GM23338 (cell line): ENCODE data around the gene ADRB2. TPM values are rescaled to one million over a fixed set of nuclear protein-coding genes. Genes with fewer than 3 reads are reported as not detected.

Source experiments
- ATAC-seq: fragments of 200-7000 bp; cut with Tn5 transposase; 3 replicates; pipeline ENCODE4 v1.9.1; 2020
- DNase-seq: peaks from one replicate; pipeline ENCODE4 v3.0.0-alpha.2; 2015; ENCODE audit warnings: low spot score
- H2AFZ ChIP-seq: fragments of 200-600 bp; sonication (generic); 2 replicates; pipeline ENCODE4 v1.8.0; 2016; ENCODE audit warnings: antibody characterized with exemption, mild to moderate bottlenecking, moderate library complexity
- H3F3A ChIP-seq: fragments of 200-600 bp; sonication (generic); replicated peaks from 2 replicates; pipeline ENCODE4 v1.8.0; 2017; ENCODE audit warnings: antibody characterized with exemption, mixed run types, low read depth
- H3K27ac ChIP-seq: fragments of 200-600 bp; sonication (generic); 2 replicates; pipeline ENCODE4 v1.6.1; 2016; ENCODE audit warnings: low read depth
- H3K27me3 ChIP-seq: fragments of 200-600 bp; sonication (generic); 2 replicates; pipeline ENCODE4 v1.8.0; 2016; ENCODE audit warnings: mild to moderate bottlenecking, mixed run types, moderate library complexity; ENCODE audit not compliant: insufficient read depth
- H3K36me3 ChIP-seq: fragments of 200-600 bp; sonication (generic); 2 replicates; pipeline ENCODE4 v1.8.0; 2016; ENCODE audit warnings: mild to moderate bottlenecking; ENCODE audit not compliant: insufficient read depth
- H3K4me1 ChIP-seq: fragments of 200-600 bp; sonication (generic); 2 replicates; pipeline ENCODE4 v1.8.0; 2016; ENCODE audit warnings: mild to moderate bottlenecking, moderate library complexity; ENCODE audit not compliant: insufficient read depth
- H3K4me2 ChIP-seq: fragments of 200-600 bp; sonication (generic); 2 replicates; pipeline ENCODE4 v1.7.1; 2017; ENCODE audit warnings: mixed run types
- H3K4me3 ChIP-seq: fragments of 200-600 bp; sonication (generic); 2 replicates; pipeline ENCODE4 v1.6.1; 2016; ENCODE audit warnings: mixed run types
- H3K79me2 ChIP-seq: fragments of 200-600 bp; sonication (generic); replicated peaks from 2 replicates; pipeline ENCODE4 v1.8.0; 2017; ENCODE audit warnings: mild to moderate bottlenecking; ENCODE audit not compliant: insufficient read depth
- H3K9me2 ChIP-seq: fragments of 200-600 bp; sonication (generic); 2 replicates; pipeline ENCODE4 v1.8.0; 2017; ENCODE audit not compliant: insufficient read depth
- H4K20me1 ChIP-seq: fragments of 200-600 bp; sonication (generic); replicated peaks from 2 replicates; pipeline ENCODE4 v1.8.0; 2017; ENCODE audit warnings: mild to moderate bottlenecking; ENCODE audit not compliant: insufficient read depth
- H3K27ac Mint-ChIP-seq: 2 replicates; pipeline ENCODE4 v1.8.0; 2020; ENCODE audit warnings: inconsistent platforms, mild to moderate bottlenecking, moderate library complexity, mixed read lengths
- H3K27me3 Mint-ChIP-seq: 3 replicates; pipeline ENCODE4 v1.8.0; 2022; ENCODE audit warnings: low read depth, mild to moderate bottlenecking, moderate library complexity, mixed read lengths, inconsistent platforms; ENCODE audit not compliant: insufficient read depth, poor library complexity
- H3K36me3 Mint-ChIP-seq: 3 replicates; pipeline ENCODE4 v1.8.0; 2021; ENCODE audit warnings: low read depth, mild to moderate bottlenecking, inconsistent platforms, moderate library complexity, mixed read lengths
- H3K4me1 Mint-ChIP-seq: 3 replicates; pipeline ENCODE4 v1.8.0; 2020; ENCODE audit warnings: mild to moderate bottlenecking, inconsistent platforms, mixed read lengths
- H3K4me3 Mint-ChIP-seq: 3 replicates; pipeline ENCODE4 v1.8.0; 2021; ENCODE audit warnings: moderate library complexity, mild to moderate bottlenecking, inconsistent platforms, mixed read lengths
- H3K9me3 Mint-ChIP-seq: 3 replicates; pipeline ENCODE4 v1.8.0; 2020; ENCODE audit warnings: moderate library complexity, mild to moderate bottlenecking, inconsistent platforms, mixed read lengths
- CREB1 ChIP-seq: fragments of 250-450 bp; sonication (Bioruptor Pico); IDR thresholded peaks from 2 replicates; pipeline ENCODE4 v1.5.0; 2020; ENCODE audit warnings: low read depth, mild to moderate bottlenecking, moderate library complexity
- EZH2 ChIP-seq: fragments of 200-600 bp; sonication (generic); IDR thresholded peaks from one replicate; pipeline ENCODE4 v1.8.0; 2017; ENCODE audit warnings: antibody characterized with exemption, mild to moderate bottlenecking, low read depth; ENCODE audit not compliant: unreplicated experiment
- EZH2phosphoT487 ChIP-seq: fragments of 200-600 bp; sonication (generic); IDR thresholded peaks from one replicate; pipeline ENCODE4 v1.8.1; 2018; ENCODE audit warnings: antibody characterized with exemption; ENCODE audit not compliant: unreplicated experiment
- JUNB ChIP-seq: IDR thresholded peaks from one replicate; pipeline ENCODE4 v1.6.1; 2016; ENCODE audit warnings: antibody characterized with exemption; ENCODE audit not compliant: unreplicated experiment
- NANOG ChIP-seq: IDR thresholded peaks from 2 replicates; pipeline ENCODE4 v1.6.1; 2016; ENCODE audit warnings: antibody characterized with exemption, borderline replicate concordance
- POLR2AphosphoS5 ChIP-seq: IDR thresholded peaks from 2 replicates; pipeline ENCODE4 v1.6.1; 2016; ENCODE audit warnings: antibody characterized with exemption, low read depth
- STAT1 ChIP-seq: IDR thresholded peaks from one replicate; pipeline ENCODE4 v1.6.1; 2016; ENCODE audit warnings: antibody characterized with exemption; ENCODE audit not compliant: unreplicated experiment
- ZNF114 ChIP-seq: fragments of 250-450 bp; sonication (Bioruptor Pico); IDR thresholded peaks from 2 replicates; pipeline ENCODE4 v1.5.0; 2020; ENCODE audit warnings: mild to moderate bottlenecking, moderate library complexity
- ZNF331 ChIP-seq: fragments of 250-450 bp; sonication (Bioruptor Pico); IDR thresholded peaks from 2 replicates; pipeline ENCODE4 v1.5.0; 2020; ENCODE audit warnings: low read depth, mild to moderate bottlenecking, moderate library complexity
- polyA plus RNA-seq: library from polyadenylated mRNA; unstranded; fragments of >200 nt; fragmentation: Nextera tagmentation; extraction: Ambion mirVana; gene quantifications from 2 replicates; pipeline ENCODE4 v1.2.1, GENCODE V29; 2016
- total RNA-seq: library from RNA; depleted of rRNA; stranded (reverse); fragments of >200 nt; shearing (Covaris generic); gene quantifications from 2 replicates; pipeline ENCODE4 v1.2.3, GENCODE V29; 2014
- TF ChIP-seq, protein P1 (sequence below): IDR thresholded peaks from 2 replicates; pipeline ENCODE4 v1.6.1; 2016; ENCODE audit warnings: antibody characterized with exemption
- TF ChIP-seq, protein P2 (sequence below), 2 experiments: fragments of 200-600 bp in 1 of 2; sonication (generic) in 1 of 2; conservative IDR thresholded peaks; 2 replicates each; pipeline versions ENCODE4 v1.5.1 to v1.6.1; 2016 to 2017; ENCODE audit warnings: antibody characterized with exemption in 2 of 2, low read depth in 2 of 2, mild to moderate bottlenecking in 2 of 2, moderate library complexity in 1 of 2
- TF ChIP-seq, protein P3 (sequence below): IDR thresholded peaks from one replicate; pipeline ENCODE4 v1.6.1; 2018; ENCODE audit warnings: antibody characterized with exemption; ENCODE audit not compliant: unreplicated experiment

The ADRB2 gene
- total and polyA plus RNA-seq, 2 experiments from 2014 or later: 0.44 to 1.3 TPM

DNA sequence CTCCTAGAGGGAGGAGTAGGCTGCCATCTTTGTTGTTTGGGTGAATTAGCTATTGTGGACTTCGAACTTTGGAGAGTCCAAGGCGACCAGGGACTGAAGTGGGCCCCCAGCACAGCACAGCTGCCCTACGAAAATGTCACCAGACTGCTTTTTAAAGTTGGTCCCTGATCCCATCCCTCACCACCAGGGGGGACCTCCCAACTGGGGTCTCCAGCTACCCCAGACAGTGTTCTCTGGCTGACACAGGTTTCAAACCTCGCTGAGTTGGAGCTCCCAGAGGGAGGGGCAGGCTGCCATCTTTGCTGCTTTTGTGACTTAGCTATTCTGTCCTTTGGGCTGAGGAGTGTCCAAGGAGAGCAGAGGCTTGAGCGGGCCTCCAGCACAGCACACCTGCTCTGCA is 45.7 kb upstream of the ADRB2 start (continued):
- no peak for TF ChIP-seq EZH2
- TF ChIP-seq NANOG: no peak
- no peak for TF ChIP-seq JUNB
- TF ChIP-seq EZH2phosphoT487: no peak
- TF ChIP-seq ZNF114 (CRISPR knock-in tag): no peak

DNA sequence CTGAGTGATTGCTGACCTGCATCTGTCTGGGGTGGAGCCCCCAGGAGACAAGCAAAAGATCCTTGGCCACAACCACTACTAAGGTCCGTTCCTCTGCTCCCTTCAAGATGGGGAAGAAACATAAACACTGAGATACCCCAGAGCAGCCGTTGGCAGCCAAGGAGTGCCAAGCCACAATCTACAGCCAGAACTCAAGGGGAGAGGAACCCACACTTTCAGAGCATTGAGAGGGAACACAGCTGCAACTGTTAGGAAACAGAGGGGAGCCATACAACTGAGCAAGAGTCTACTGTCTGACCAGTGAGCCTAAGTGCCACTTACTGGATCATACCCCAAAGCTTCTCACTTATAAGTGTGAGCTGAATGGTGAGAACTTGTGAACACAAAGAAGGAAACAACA is 44.6 kb upstream of the ADRB2 start:
- no peak overlapping the region for H3K27ac ChIP-seq
- H3K36me3 ChIP-seq: no peaks in the 10 kb centered on the region
- no peak for TF ChIP-seq CREB1 (CRISPR knock-in tag)
- TF ChIP-seq EZH2: no peak
- H3F3A ChIP-seq: no peaks in the 10 kb centered on the region
- Mint-ChIP-seq H3K36me3 (no peaks in the 10 kb centered on the region), H3K4me1 (no peaks in the 10 kb centered on the region), H3K27ac (no peak overlapping the region), H3K9me3 (no peaks in the 10 kb centered on the region), H3K27me3 (peaks cover 2% of the 10 kb centered on the region), H3K4me3 (no peak overlapping the region)
- 0 out of 2 replicates have a peak, but pooled peaks cover 18% of the 10 kb centered on the region for H3K9me2 ChIP-seq
- H4K20me1 ChIP-seq: no peaks in the 10 kb centered on the region
- no peaks in the 10 kb centered on the region for H3K27me3 ChIP-seq
- no peak overlapping the region for H3K4me2 ChIP-seq
- ATAC-seq (no peak), DNase-seq (no peak)
- no peaks in the 10 kb centered on the region for H3K79me2 ChIP-seq
- no peak overlapping the region for H2AFZ ChIP-seq
- no peaks in the 10 kb centered on the region for H3K4me1 ChIP-seq
- no peak overlapping the region for H3K4me3 ChIP-seq

DNA sequence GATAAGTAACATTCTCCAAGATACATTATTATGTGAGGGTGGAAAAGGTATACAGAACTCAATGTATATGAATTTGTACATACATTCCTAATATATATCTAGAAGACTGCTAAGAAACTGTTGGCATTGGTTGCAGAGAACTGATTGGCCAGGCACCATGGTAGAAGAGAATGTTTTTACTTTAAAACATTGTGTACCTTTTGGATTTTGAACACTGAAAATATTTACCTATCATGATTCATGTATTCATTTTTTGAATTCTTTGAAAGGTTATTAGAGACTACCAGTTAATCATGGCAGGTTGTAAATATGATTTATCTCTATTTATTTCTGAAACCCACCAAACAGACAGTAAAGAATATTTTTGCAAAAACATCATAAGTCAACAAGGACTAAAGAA is 41.2 kb upstream of the ADRB2 start:
- Mint-ChIP-seq H3K36me3 (no peaks in the 10 kb centered on the region), H3K4me3 (no peak overlapping the region)
- no peak for TF ChIP-seq JUNB
- TF ChIP-seq EZH2: no peak
- no peak for TF ChIP-seq ZNF114 (CRISPR knock-in tag)
- TF ChIP-seq EZH2phosphoT487: no peak
- TF ChIP-seq, protein P1, sequence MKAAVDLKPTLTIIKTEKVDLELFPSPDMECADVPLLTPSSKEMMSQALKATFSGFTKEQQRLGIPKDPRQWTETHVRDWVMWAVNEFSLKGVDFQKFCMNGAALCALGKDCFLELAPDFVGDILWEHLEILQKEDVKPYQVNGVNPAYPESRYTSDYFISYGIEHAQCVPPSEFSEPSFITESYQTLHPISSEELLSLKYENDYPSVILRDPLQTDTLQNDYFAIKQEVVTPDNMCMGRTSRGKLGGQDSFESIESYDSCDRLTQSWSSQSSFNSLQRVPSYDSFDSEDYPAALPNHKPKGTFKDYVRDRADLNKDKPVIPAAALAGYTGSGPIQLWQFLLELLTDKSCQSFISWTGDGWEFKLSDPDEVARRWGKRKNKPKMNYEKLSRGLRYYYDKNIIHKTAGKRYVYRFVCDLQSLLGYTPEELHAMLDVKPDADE: no peak
- TF ChIP-seq, protein P2, sequence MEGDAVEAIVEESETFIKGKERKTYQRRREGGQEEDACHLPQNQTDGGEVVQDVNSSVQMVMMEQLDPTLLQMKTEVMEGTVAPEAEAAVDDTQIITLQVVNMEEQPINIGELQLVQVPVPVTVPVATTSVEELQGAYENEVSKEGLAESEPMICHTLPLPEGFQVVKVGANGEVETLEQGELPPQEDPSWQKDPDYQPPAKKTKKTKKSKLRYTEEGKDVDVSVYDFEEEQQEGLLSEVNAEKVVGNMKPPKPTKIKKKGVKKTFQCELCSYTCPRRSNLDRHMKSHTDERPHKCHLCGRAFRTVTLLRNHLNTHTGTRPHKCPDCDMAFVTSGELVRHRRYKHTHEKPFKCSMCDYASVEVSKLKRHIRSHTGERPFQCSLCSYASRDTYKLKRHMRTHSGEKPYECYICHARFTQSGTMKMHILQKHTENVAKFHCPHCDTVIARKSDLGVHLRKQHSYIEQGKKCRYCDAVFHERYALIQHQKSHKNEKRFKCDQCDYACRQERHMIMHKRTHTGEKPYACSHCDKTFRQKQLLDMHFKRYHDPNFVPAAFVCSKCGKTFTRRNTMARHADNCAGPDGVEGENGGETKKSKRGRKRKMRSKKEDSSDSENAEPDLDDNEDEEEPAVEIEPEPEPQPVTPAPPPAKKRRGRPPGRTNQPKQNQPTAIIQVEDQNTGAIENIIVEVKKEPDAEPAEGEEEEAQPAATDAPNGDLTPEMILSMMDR (conservative IDR thresholded peaks at IDR 0.05; ENCODE audit: low read depth in 2 of 2): no peak
- no peak for TF ChIP-seq ZNF331 (CRISPR knock-in tag)
- no peak for TF ChIP-seq POLR2AphosphoS5
- TF ChIP-seq, protein P3, sequence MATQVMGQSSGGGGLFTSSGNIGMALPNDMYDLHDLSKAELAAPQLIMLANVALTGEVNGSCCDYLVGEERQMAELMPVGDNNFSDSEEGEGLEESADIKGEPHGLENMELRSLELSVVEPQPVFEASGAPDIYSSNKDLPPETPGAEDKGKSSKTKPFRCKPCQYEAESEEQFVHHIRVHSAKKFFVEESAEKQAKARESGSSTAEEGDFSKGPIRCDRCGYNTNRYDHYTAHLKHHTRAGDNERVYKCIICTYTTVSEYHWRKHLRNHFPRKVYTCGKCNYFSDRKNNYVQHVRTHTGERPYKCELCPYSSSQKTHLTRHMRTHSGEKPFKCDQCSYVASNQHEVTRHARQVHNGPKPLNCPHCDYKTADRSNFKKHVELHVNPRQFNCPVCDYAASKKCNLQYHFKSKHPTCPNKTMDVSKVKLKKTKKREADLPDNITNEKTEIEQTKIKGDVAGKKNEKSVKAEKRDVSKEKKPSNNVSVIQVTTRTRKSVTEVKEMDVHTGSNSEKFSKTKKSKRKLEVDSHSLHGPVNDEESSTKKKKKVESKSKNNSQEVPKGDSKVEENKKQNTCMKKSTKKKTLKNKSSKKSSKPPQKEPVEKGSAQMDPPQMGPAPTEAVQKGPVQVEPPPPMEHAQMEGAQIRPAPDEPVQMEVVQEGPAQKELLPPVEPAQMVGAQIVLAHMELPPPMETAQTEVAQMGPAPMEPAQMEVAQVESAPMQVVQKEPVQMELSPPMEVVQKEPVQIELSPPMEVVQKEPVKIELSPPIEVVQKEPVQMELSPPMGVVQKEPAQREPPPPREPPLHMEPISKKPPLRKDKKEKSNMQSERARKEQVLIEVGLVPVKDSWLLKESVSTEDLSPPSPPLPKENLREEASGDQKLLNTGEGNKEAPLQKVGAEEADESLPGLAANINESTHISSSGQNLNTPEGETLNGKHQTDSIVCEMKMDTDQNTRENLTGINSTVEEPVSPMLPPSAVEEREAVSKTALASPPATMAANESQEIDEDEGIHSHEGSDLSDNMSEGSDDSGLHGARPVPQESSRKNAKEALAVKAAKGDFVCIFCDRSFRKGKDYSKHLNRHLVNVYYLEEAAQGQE: no peak
- TF ChIP-seq NANOG: no peak
- TF ChIP-seq STAT1: no peak
- no peak for TF ChIP-seq CREB1 (CRISPR knock-in tag)

More for the DNA sequence above, 41.2 kb upstream of the ADRB2 start:
- no peaks in the 10 kb centered on the region for H3K36me3 ChIP-seq
- H3K9me3 Mint-ChIP-seq: no peaks in the 10 kb centered on the region
- DNase-seq (no peak), ATAC-seq (no peak)
- H4K20me1 ChIP-seq: no peaks in the 10 kb centered on the region
- no peak overlapping the region for H2AFZ ChIP-seq
- no peaks in the 10 kb centered on the region for H3K79me2 ChIP-seq
- H3K27me3 ChIP-seq: no peaks in the 10 kb centered on the region
- no peak overlapping the region for H3K4me3 ChIP-seq
- H3K4me1 Mint-ChIP-seq: no peaks in the 10 kb centered on the region
- H3K27me3 Mint-ChIP-seq: peaks cover 2% of the 10 kb centered on the region
- no peaks in the 10 kb centered on the region for H3K4me1 ChIP-seq
- no peak overlapping the region for H3K27ac Mint-ChIP-seq
- no peak overlapping the region for H3K27ac ChIP-seq
- H3K9me2 ChIP-seq: 0 out of 2 replicates have a peak, but pooled peaks cover 6% of the 10 kb centered on the region
- H3F3A ChIP-seq: no peaks in the 10 kb centered on the region
- no peak overlapping the region for H3K4me2 ChIP-seq
